Esophagus squamous epithelium (tissue), 4 donors: ENCODE results near the gene SYS1.

Experiments used
- CTCF ChIP-seq, 6 experiments: fragments of 450-650 bp in 4 of 6; fragments of 200-600 bp in 2 of 6; sonication (generic) in 2 of 6; IDR thresholded peaks; one replicate each; pipeline ENCODE4 v1.5.1; 2016 to 2019; ENCODE audit warnings: antibody characterized with exemption in 6 of 6, mild to moderate bottlenecking in 4 of 6, moderate library complexity in 4 of 6
- POLR2A ChIP-seq, 4 donors: fragments of 450-650 bp; IDR thresholded peaks; one replicate each; pipeline ENCODE4 v1.6.1; 2017; ENCODE audit warnings: antibody characterized with exemption in 4 of 4, mild to moderate bottlenecking in 4 of 4, moderate library complexity in 3 of 4

DNA sequence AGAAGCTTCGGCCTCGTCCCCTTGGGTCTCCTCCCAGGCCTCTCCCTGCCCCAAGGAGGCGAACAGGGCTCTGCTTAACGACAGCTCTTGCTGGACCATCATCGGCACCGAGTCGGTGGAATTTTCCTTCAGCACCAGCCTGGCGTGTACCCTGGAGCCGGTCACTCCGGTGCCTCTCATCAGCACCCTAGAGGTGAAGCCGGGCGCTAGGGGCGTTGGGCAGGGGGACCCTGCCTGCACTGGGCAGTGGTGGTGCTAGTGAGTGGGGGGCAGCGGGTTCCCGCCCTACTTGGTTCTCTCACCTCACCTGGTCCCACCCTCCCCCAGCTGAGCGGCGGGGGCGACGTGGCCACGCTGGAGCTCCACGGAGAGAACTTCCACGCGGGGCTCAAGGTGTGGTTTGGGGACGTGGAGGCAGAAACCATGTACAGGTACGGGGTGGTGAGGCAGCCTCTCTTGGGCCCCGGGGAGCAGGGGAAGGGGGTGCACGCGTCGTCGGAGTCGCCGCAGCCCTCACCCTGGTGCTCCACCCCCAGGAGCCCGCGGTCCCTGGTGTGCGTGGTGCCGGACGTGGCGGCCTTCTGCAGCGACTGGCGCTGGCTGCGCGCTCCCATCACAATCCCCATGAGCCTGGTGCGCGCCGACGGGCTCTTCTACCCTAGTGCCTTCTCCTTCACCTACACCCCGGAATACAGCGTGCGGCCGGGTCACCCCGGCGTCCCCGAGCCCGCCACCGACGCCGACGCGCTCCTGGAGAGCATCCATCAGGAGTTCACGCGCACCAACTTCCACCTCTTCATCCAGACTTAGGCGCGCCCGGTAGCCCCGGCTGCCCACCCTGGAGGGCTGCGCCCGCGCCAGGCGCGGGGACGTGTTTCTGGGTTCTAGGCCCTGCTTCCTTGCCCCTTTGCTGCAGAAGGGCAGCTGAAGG is 46.5 kb upstream of the SYS1 start:
- TF ChIP-seq CTCF (IDR thresholded peaks at IDR 0.05) (no peak), POLR2A (IDR thresholded peaks at IDR 0.05) (no peak)
